ENCODE results near the gene SMIM23.

SMIM23 gene

DNA sequence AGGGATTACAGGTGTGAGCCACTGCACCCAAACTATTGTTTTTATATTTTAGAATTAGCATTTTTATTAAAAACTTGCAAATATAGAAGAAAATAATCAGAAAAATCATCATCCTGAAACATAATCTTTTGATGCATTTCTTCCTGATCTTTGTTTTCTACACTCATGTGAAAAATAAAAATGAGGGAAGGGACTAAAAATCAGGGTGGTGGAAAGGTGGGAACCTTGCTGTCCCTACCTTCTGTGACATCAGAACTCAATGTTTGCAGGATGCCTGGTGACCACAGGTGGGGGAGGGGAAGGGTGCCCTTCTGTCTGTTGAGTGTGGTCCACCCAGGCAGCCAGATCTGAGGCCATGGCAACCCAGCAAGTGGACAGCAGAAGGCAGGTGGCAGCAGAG, at the start of gene SMIM23:
TSS of gene SMIM23 (plus strand) at position 301 of the 400 bp plus-strand sequence. CDS start at position 356, 55 bp downstream.
- no peak for DNase-seq

- DNase-seq, result peak; percentile 20
These were observed 48.4 kb upstream of the SMIM23 start for GRCh38 chr5:171736976-171737891.

DNA sequence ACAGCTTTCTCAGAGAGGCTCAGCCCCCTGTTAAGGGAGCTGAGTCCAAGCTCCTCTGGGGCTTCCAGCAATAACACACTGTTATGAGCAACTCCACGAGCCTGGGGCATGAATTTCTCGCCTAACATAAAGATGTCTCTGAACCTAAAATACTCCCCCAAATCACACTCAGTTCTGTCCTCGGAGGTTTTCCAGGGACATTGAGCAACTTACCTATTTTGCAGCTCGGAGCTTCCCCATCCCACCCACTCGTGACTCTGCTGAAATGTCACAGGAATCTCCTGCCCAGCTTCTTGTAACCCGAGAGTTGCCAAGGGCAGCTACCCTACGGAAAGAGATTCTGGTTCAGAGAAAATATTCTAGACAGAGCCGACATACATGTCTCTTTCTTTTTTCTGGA, 47.1 kb upstream of the SMIM23 start:
- DNase-seq, result no peak

DNA sequence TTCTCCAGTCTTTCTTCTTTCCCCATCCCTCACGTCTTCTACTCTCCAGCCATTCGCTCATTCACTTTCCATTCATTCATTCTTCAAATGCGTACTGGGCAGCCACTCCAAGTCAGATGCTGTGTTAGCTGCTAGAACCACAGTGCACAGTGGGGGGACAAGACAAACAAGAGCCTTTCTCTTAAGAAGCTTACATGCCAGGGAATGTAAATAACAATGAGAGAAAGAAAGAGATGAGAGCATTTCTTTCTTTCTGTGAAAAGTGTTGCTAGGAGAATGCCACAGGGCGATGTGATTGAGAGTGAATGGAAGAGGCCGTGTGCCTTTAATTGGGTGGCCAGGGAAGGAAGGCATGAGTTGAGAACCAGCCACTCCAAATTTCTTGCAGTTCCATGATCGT, 46.3 kb upstream of the SMIM23 start:
- DNase-seq, result no peak

DNA sequence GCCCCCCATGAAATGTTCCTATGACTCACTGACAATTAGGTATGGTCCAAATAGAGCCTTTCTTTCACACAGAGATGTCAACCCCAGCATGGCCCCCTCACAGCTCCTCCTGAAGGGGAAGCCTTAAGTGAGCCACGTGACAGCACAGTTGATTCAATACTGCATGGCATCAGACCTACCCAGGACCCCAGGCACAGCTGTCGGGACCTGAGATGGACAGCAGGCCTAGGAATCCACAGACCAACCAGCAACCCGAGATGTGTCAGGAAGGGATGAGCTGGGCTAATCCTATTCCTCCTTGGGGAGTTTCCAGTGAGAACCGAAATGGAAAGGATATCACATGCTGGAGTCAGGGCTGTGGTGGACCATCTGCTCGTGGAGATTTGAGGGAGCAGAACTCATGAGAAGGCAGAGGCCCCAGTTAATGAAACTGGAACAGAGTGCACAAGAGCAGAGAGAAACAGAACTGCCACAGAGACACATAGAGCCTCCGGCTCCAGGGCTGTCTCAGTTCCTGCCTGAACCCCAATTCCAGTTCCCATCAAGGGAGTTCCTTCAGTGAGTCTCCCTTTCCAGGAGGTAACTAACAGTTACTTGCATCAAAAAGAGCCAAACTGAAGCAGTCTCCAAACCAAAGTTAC, 42.1 kb upstream of the SMIM23 start:
- no peak for DNase-seq

DNA sequence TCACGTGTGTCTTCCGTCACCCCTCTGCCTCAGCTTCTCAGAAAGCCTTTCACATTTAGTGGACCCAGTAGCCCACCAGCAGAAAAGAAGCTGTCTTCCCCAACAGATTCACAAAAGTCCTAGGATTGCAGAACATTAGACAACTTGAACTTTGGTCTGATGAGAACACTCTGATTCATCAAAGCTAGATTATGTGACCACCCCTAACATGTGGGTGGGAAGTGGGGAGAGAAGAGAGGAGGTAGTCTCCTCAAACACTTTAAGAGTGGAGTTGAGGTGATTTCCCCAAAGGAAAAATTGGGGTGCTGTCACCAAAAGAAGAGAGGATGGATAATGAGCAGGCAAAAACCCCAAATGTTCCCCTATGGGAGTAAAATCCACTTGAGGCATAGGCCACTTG, 41.4 kb upstream of the SMIM23 start:
- no peak for DNase-seq

GRCh38 chr5:171744882-171745281, 40.7 kb upstream of the SMIM23 start:
- DNase-seq, result no peak

- DNase-seq, result no peak
These were observed 40.0 kb upstream of the SMIM23 start for GRCh38 chr5:171745602-171746001.

GRCh38 chr5:171747061-171747859, 38.4 kb upstream of the SMIM23 start:
- DNase-seq, result no peak

DNA sequence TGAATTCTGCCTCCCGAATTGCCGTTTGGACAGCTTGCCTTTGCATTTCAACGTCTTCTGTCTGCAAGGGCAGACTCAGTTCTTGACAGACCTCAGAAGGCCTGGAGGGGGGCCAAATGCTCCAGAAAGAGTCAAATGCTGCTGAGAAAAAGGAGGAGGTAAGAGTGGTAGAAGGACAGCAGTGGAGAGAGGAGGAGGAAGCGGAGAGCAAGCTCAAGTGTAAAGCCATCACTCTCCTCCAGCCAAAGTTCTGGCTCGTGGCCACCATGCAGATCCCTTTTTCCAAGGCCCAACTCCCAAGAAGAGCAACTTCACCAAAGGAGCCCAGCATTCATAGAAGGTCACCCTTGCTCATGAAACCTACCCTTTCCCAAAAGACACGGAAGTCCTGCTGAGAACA, 36.9 kb upstream of the SMIM23 start:
- DNase-seq, result no peak

GRCh38 chr5:171749365-171749764, 36.3 kb upstream of the SMIM23 start:
- DNase-seq, result no peak

- no peak for DNase-seq
These were observed 35.3 kb upstream of the SMIM23 start for GRCh38 chr5:171750311-171750788.

GRCh38 chr5:171755354-171755821, 30.2 kb upstream of the SMIM23 start:
- peak; percentile 37 for DNase-seq

DNA sequence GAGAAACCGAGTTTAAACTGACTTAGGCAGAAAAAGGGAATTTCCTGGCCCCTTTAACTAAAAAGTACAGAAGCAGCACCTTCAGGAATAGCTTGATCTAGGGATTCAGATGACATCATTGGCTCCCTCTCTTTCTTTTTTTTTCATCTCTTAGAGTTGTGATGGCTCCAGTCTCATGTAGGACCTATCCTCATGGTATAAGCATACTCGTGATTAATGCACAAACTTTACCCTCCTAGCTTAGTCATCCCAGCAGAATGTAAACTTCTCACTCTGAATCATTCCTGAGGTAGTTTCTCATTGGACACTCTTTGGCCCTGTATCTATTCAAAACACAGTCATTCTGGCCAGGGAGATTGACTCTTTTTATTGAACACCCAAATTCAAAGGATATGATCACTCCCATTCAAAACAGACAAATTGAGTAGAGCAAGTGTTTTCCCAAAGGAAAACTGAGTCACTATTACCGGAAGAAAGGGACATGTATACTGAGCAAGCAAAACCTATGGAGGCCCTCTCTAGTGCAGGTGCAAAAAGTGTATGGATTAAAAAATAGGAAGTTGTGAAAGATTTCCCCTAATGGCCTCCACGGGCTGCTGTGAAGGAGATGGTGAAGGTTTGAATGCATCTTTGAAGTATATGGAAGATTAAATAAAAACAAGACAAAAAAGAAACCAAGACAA, 27.6 kb upstream of the SMIM23 start:
- DNase-seq, result peak; percentile 93

- DNase-seq, result no peak
These were observed 25.8 kb upstream of the SMIM23 start for GRCh38 chr5:171759777-171760176.

GRCh38 chr5:171762021-171762608, 23.5 kb upstream of the SMIM23 start:
- no peak for DNase-seq

GRCh38 chr5:171762903-171763302, 22.7 kb upstream of the SMIM23 start:
- DNase-seq, result no peak

GRCh38 chr5:171764265-171764664, 21.4 kb upstream of the SMIM23 start:
- DNase-seq, result no peak

DNA sequence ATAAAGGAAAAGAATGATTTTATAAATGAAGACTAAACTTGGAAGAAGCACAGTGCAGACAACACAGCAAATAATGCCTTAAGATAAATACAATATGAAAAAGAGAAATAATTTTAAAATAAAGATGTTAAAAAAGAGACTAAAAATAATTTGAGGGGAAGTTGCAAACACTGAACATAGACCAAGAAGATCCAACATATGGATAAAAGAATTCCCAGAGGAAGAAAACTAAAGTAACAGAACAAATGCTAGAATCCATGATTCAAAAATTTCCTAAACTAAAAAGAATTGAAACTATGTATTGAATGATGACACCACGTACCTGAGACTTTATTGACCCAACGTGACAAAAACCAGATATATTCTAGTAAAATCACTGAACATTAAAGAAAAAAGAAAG, 18.7 kb upstream of the SMIM23 start:
- no peak for DNase-seq

DNA sequence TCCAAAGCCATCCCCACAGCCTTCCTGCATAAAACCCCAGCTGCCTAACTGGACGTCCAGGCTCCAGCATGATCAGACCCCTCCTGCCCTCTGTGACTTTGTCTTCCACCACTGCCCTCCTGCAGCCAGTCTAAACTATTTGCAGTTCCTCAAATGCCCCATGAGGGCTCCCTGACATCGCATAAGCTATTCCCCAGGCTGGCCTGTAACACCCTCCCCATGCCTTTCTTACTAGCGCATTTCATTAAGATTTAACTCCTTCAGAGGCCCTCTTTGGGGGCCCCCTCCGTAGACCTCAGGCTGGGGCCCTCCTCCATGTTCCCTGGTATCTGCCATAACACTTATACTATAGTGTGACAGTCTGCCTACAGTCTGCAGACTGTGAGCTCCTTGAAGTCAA, 15.5 kb upstream of the SMIM23 start:
- DNase-seq, result no peak

- DNase-seq, result no peak
These were observed 13.8 kb upstream of the SMIM23 start for GRCh38 chr5:171771856-171772255.

DNA sequence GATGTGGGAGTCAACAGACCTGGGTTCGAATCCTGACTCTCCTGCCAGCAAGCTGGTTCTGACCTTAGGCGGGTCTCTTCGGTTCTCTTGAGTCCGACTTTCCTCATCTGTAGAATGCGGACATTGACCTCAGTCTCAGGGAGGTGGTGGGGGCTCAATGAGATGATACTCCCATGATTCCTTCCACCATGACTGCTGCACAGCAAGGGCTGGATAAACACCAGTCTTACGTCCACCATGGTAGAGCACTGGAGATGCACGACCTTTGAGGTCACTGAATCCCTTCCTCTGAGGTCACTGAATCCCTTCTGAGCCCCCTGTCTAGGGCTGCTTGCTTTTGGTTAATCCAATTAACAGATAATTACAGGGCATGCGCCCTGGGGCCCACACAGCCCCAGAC, 12.5 kb upstream of the SMIM23 start:
- no peak for DNase-seq
